Right ventricle myocardium inferior (tissue), 1 donor: Measurements from ENCODE around the gene CREBRF. TPM values are rescaled to one million over a fixed set of nuclear protein-coding genes. Genes with fewer than 3 reads are reported as not detected.
"Not testable (repeated sequence)": the region's sequence is repeated elsewhere in the genome, so short reads cannot be mapped to it uniquely, and the experiment has no call there.

Experiments
- ATAC-seq: fragments of 200-7000 bp; cut with Tn5 transposase; one replicate; pipeline ENCODE4 v1.9.1; 2020; ENCODE audit warnings: mild to moderate bottlenecking, moderate library complexity
- DNase-seq: peaks from one replicate; pipeline ENCODE4 v3.0.0; 2021; ENCODE audit errors: missing footprints
- intact Hi-C: fragments of 100-400 bp; cut with DNase I; formaldehyde crosslinking; loops from one replicate; pipeline ENCODE4 v1.11.0; 2022
- total RNA-seq: library from RNA; stranded (reverse); fragmentation: NEBNext Ultra II Directional; extraction: Animal tissue kit (Norgen Biotek cat#: 25700); gene quantifications from one replicate; pipeline ENCODE4 v1.2.1, GENCODE V29; 2021
- donor health status: DM: no; HTN: yes; CAD: no; lungs with severe emphysema.

Gene CREBRF
- total RNA-seq, 1 donor from 2014 or later = 23.9 TPM

GRCh38 chr5:173069671-173070070 is 13.5 kb downstream of the CREBRF start:
- intact Hi-C loops = loop anchor here (5.0 kb wide), 1 partner anchor 527 kb away; no protein-coding TSS in a partner anchor
- no peak for DNase-seq
- no peak for ATAC-seq

- intact Hi-C loops = no loop called here
- DNase-seq (no peak), ATAC-seq (no peak)
Measured at GRCh38 chr5:173075137-173075843, 19.1 kb downstream of the CREBRF start.

- intact Hi-C loops = no loop called here
- DNase-seq = no peak
Measured at GRCh38 chr5:173075970-173076369, 19.8 kb downstream of the CREBRF start.

GRCh38 chr5:173076471-173076870 is 20.3 kb downstream of the CREBRF start:
- DNase-seq, intact Hi-C loops, ATAC-seq: not testable (repeated sequence)

More at GRCh38 chr5:173075970-173076369, 19.8 kb downstream of the CREBRF start:
- no peak for ATAC-seq

- intact Hi-C loops = no loop called here
- DNase-seq (no peak), ATAC-seq (peak; percentile 74)
Measured at GRCh38 chr5:173078878-173079277, 22.7 kb downstream of the CREBRF start.

- intact Hi-C loops = no loop called here
- ATAC-seq (no peak), DNase-seq (no peak)
Measured at GRCh38 chr5:173089581-173089980, 33.4 kb downstream of the CREBRF start.

GRCh38 chr5:173090639-173091038 is 34.5 kb downstream of the CREBRF start:
- DNase-seq (no peak), ATAC-seq (no peak)
- intact Hi-C loops = no loop called here

GRCh38 chr5:173091981-173092380 is 35.8 kb downstream of the CREBRF start:
- intact Hi-C loops = no loop called here

GRCh38 chr5:173093606-173094005 is 37.5 kb downstream of the CREBRF start:
- ATAC-seq (no peak), DNase-seq (no peak)
- intact Hi-C loops = no loop called here

More at GRCh38 chr5:173091981-173092380, 35.8 kb downstream of the CREBRF start:
- DNase-seq = no peak
- no peak for ATAC-seq

- ATAC-seq (no peak), DNase-seq (no peak)
- intact Hi-C loops = no loop called here
Measured at GRCh38 chr5:173094012-173094661, 38.0 kb downstream of the CREBRF start.

- intact Hi-C loops = no loop called here
- ATAC-seq = no peak
- DNase-seq = no peak
Measured at GRCh38 chr5:173098787-173099186, 42.6 kb downstream of the CREBRF start.

- intact Hi-C loops = no loop called here
- no peak for DNase-seq
- ATAC-seq = no peak
Measured at GRCh38 chr5:173099461-173099860, 43.3 kb downstream of the CREBRF start.

GRCh38 chr5:173101245-173101644 is 45.1 kb downstream of the CREBRF start:
- intact Hi-C loops = no loop called here
- ATAC-seq = no peak

GRCh38 chr5:173103411-173103810 is 47.3 kb downstream of the CREBRF start:
- no peak for ATAC-seq
- DNase-seq = no peak
- intact Hi-C loops = no loop called here

More at GRCh38 chr5:173101245-173101644, 45.1 kb downstream of the CREBRF start:
- DNase-seq = no peak

- DNase-seq (no peak), ATAC-seq (no peak)
- intact Hi-C loops = no loop called here
Measured at GRCh38 chr5:173108914-173109313, 52.8 kb downstream of the CREBRF start.

- intact Hi-C loops = no loop called here
- ATAC-seq (no peak), DNase-seq (no peak)
Measured at GRCh38 chr5:173114536-173114935, 58.4 kb downstream of the CREBRF start.

- no peak for ATAC-seq
- DNase-seq = no peak
- intact Hi-C loops = no loop called here
Measured at GRCh38 chr5:173119719-173120118, 63.6 kb downstream of the CREBRF start.

- ATAC-seq (no peak), DNase-seq (no peak)
Measured at GRCh38 chr5:173123416-173123815, 67.3 kb downstream of the CREBRF start.

GRCh38 chr5:173132166-173132565 is 76.0 kb downstream of the CREBRF start:
- ATAC-seq, intact Hi-C loops, DNase-seq: not testable (repeated sequence)

More at GRCh38 chr5:173123416-173123815, 67.3 kb downstream of the CREBRF start:
- intact Hi-C loops = no loop called here

GRCh38 chr5:173138707-173139106 is 82.6 kb downstream of the CREBRF start:
- intact Hi-C loops = no loop called here
- DNase-seq = no peak
- no peak for ATAC-seq
